PC-3 (cell line): ENCODE measurements around the gene MCHR2. TPM values are rescaled to one million over a fixed set of nuclear protein-coding genes. Genes with fewer than 3 reads are reported as not detected.
"Not testable (repeated sequence)": the region's sequence is repeated elsewhere in the genome, so short reads cannot be mapped to it uniquely, and the experiment has no call there.

Experiments used
- ATAC-seq: fragments of 200-7000 bp; cut with Tn5 transposase; 2 replicates; pipeline ENCODE4 v1.9.1; 2020; ENCODE audit warnings: mild to moderate bottlenecking, moderate library complexity
- Bru-seq: library from RNA; stranded (reverse); fragments of 400-500 nt; gene quantifications from one replicate; lab custom pipeline; 2021; lab: Mats Ljungman, UMichigan
- BruChase-seq, 2 experiments: library from RNA; stranded (reverse); fragments of 400-500 nt; gene quantifications; one replicate each; lab custom pipeline; 2021; lab: Mats Ljungman, UMichigan
- BruUV-seq: library from RNA; stranded (reverse); fragments of 400-500 nt; replicated peaks from 2 replicates; lab custom pipeline; 2021; lab: Mats Ljungman, UMichigan
- CTCF ChIA-PET: fragments of 300-600 bp; sonication (Branson Sonifier 250); formaldehyde crosslinking; loops from one replicate; lab custom pipeline; 2022; ENCODE audit warnings: antibody characterized with exemption; lab: Charles Lee
- POLR2A ChIA-PET: fragments of 300-600 bp; sonication (Branson Sonifier 250); formaldehyde crosslinking; loops from one replicate; lab custom pipeline; 2022; ENCODE audit warnings: antibody characterized with exemption; ENCODE audit not compliant: unreplicated experiment; lab: Charles Lee
- DNase-seq: peaks from one replicate; pipeline ENCODE4 v3.0.0-alpha.2; 2015
- H2AFZ ChIP-seq: fragments of 300-600 bp; sonication (generic); 2 replicates; pipeline ENCODE4 v1.6.0; 2016; ENCODE audit warnings: antibody characterized with exemption, low read length
- H3F3A ChIP-seq: fragments of 300-600 bp; sonication (generic); one replicate; pipeline ENCODE4 v1.6.0; 2017; ENCODE audit warnings: antibody characterized with exemption, low read length, control low read depth, mild to moderate bottlenecking; ENCODE audit not compliant: unreplicated experiment
- H3K27ac ChIP-seq: fragments of 300-600 bp; sonication (generic); 2 replicates; pipeline ENCODE4 v1.5.1; 2016; ENCODE audit warnings: mild to moderate bottlenecking, low read length
- H3K27me3 ChIP-seq: fragments of 300-600 bp; sonication (generic); 2 replicates; pipeline ENCODE4 v1.6.1; 2016; ENCODE audit warnings: low read length, mixed read lengths
- H3K36me3 ChIP-seq: fragments of 300-600 bp; sonication (generic); 2 replicates; pipeline ENCODE4 v1.6.1; 2016; ENCODE audit warnings: low read depth, mixed run types, low read length, mixed read lengths
- H3K4me1 ChIP-seq: fragments of 300-600 bp; sonication (generic); 2 replicates; pipeline ENCODE4 v1.5.1; 2016; ENCODE audit warnings: low read length; ENCODE audit not compliant: insufficient read depth
- H3K4me2 ChIP-seq: fragments of 300-600 bp; sonication (generic); 2 replicates; pipeline ENCODE4 v1.6.0; 2016; ENCODE audit warnings: low read length
- H3K4me3 ChIP-seq: fragments of 300-600 bp; sonication (generic); 2 replicates; pipeline ENCODE4 v1.5.1; 2016; ENCODE audit warnings: mild to moderate bottlenecking, low read length, mixed read lengths
- H3K79me2 ChIP-seq: fragments of 300-600 bp; sonication (generic); 2 replicates; pipeline ENCODE4 v1.6.1; 2017; ENCODE audit warnings: low read length, mixed read lengths
- H3K9ac ChIP-seq: fragments of 300-600 bp; sonication (generic); 2 replicates; pipeline ENCODE4 v1.6.0; 2016; ENCODE audit warnings: mild to moderate bottlenecking, low read length
- H3K9me2 ChIP-seq: fragments of 300-600 bp; sonication (generic); replicated peaks from 2 replicates; pipeline ENCODE4 v1.6.1; 2016; ENCODE audit warnings: mixed run types, low read length, mixed read lengths
- H3K9me3 ChIP-seq: fragments of 300-600 bp; sonication (generic); 2 replicates; pipeline ENCODE4 v1.6.1; 2016; ENCODE audit warnings: low read length, mixed read lengths
- H4K20me1 ChIP-seq: fragments of 300-600 bp; sonication (generic); 2 replicates; pipeline ENCODE4 v1.6.1; 2016; ENCODE audit warnings: low read length, mixed read lengths
- CTCF ChIP-seq: fragments of 300-600 bp; sonication (generic); conservative IDR thresholded peaks from 2 replicates; pipeline ENCODE4 v1.5.1; 2017; ENCODE audit warnings: antibody characterized with exemption, low read depth, mild to moderate bottlenecking, low read length
- EZH2 ChIP-seq: fragments of 300-600 bp; sonication (generic); IDR thresholded peaks from one replicate; pipeline ENCODE4 v1.6.1; 2017; ENCODE audit warnings: antibody characterized with exemption, mild to moderate bottlenecking, low read length; ENCODE audit not compliant: unreplicated experiment
- EZH2phosphoT487 ChIP-seq: fragments of 300-600 bp; sonication (generic); IDR thresholded peaks from 2 replicates; pipeline ENCODE4 v1.6.1; 2018; ENCODE audit warnings: mild to moderate bottlenecking, antibody characterized with exemption, low read length, borderline replicate concordance
- intact Hi-C: fragments of 100-400 bp; cut with micrococcal nuclease; formaldehyde crosslinking; loops from 2 replicates; pipeline ENCODE4 v1.9.0; 2023
- long read RNA-seq: library from polyadenylated mRNA; unstranded; transcript quantifications from one replicate; pipeline ENCODE4 v2.0.0, GENCODE V29; 2021; ENCODE audit not compliant: unreplicated experiment
- total RNA-seq: library from RNA; depleted of rRNA; stranded (reverse); fragments of >200 nt; gene quantifications from 2 replicates; pipeline ENCODE4 v1.2.3, GENCODE V29; 2014; rRNA removed

The MCHR2 gene
- total RNA-seq (not detected in 2 replicates), Bru-seq, nascent RNA (not detected), BruChase-seq, experiment 1, labeled RNA remaining after a 6-hour chase (percentile 1 among the genes with signal in this experiment), BruChase-seq, experiment 2, labeled RNA remaining after a 2-hour chase (percentile 1 among the genes with signal in this experiment)
- long read RNA-seq: 0 reads

GRCh38 chr6:99993533-99994251, at the start of gene MCHR2:
MCHR2 (minus strand) TSS chr6:99994223; CDS start chr6:99956147, 38,076 bp downstream.
- no peak within 1 kb of the TSS for H2AFZ ChIP-seq
- no TSS peak for BruUV-seq
- H3K79me2 ChIP-seq: no peaks in the 10 kb centered on the region
- H3K36me3 ChIP-seq: no peaks in the 10 kb centered on the region
- no peak within 1 kb of the TSS for H3K4me2 ChIP-seq
- POLR2A ChIA-PET: no interaction called here
- no peaks in the 10 kb centered on the region for H3K9me2 ChIP-seq
- no peaks in the 10 kb centered on the region for H4K20me1 ChIP-seq
- H3K4me1 ChIP-seq: no peaks in the 10 kb centered on the region
- H3K27ac ChIP-seq: no peak within 1 kb of the TSS
- no peak for DNase-seq
- no peaks in the 10 kb centered on the region for H3F3A ChIP-seq
- TF ChIP-seq EZH2phosphoT487 (no peak), CTCF (no peak), EZH2 (no peak)
- no peak within 1 kb of the TSS for H3K4me3 ChIP-seq
- intact Hi-C loops: no loop called here
- no peaks in the 10 kb centered on the region for H3K27me3 ChIP-seq
- ATAC-seq: no peak
- no peaks in the 10 kb centered on the region for H3K9me3 ChIP-seq
- CTCF ChIA-PET: no interaction called here
- no peak within 1 kb of the TSS for H3K9ac ChIP-seq

GRCh38 chr6:100038546-100038945, 44.5 kb upstream of the MCHR2 start:
- H3K4me1 ChIP-seq, H3K36me3 ChIP-seq, H3K9ac ChIP-seq, BruUV-seq, H3K9me2 ChIP-seq, DNase-seq, POLR2A ChIA-PET, H3F3A ChIP-seq, H4K20me1 ChIP-seq, ATAC-seq, H3K27ac ChIP-seq, H3K9me3 ChIP-seq, H3K4me3 ChIP-seq, H3K79me2 ChIP-seq, CTCF ChIA-PET, H3K4me2 ChIP-seq, H2AFZ ChIP-seq, H3K27me3 ChIP-seq, intact Hi-C loops: not testable (repeated sequence)

- H3K4me3 ChIP-seq: no peak overlapping the region
- BruUV-seq: no TSS peak
- H2AFZ ChIP-seq: 0 out of 2 replicates have a peak overlapping the region, but pooled peaks have one; percentile 42
- no peaks in the 10 kb centered on the region for H3F3A ChIP-seq
- no peaks in the 10 kb centered on the region for H3K27me3 ChIP-seq
- no peaks in the 10 kb centered on the region for H3K79me2 ChIP-seq
- no peaks in the 10 kb centered on the region for H3K36me3 ChIP-seq
- ChIA-PET POLR2A (no interaction called here), CTCF (no interaction called here)
- ATAC-seq: no peak
- no peak overlapping the region for H3K9ac ChIP-seq
- H3K27ac ChIP-seq: no peak overlapping the region
- no peaks in the 10 kb centered on the region for H4K20me1 ChIP-seq
- no peak for TF ChIP-seq EZH2
- no peak for TF ChIP-seq EZH2phosphoT487
- no peak for TF ChIP-seq CTCF
- no peaks in the 10 kb centered on the region for H3K9me2 ChIP-seq
- no peak overlapping the region for H3K4me2 ChIP-seq
- intact Hi-C loops: no loop called here
- H3K4me1 ChIP-seq: no peaks in the 10 kb centered on the region
- peak; percentile 25 for DNase-seq
- H3K9me3 ChIP-seq: no peaks in the 10 kb centered on the region
Observed at GRCh38 chr6:100035873-100036653, 42.0 kb upstream of the MCHR2 start.
